Retina (tissue), 1 donor: ENCODE measurements around the gene WDR27.
"Not testable (repeated sequence)": the region's sequence is repeated elsewhere in the genome, so short reads cannot be mapped to it uniquely, and the experiment has no call there.

Experiments used
- DNase-seq: peaks from one replicate; pipeline ENCODE4 v3.0.0-alpha.2; 2016

WDR27 gene

GRCh38 chr6:169638915-169639314, 62.9 kb downstream of the WDR27 start:
- no peak for DNase-seq

- DNase-seq: no peak
Measured at GRCh38 chr6:169638388-169638787, 63.4 kb downstream of the WDR27 start.

- no peak for DNase-seq
Measured at GRCh38 chr6:169635345-169635744, 66.5 kb downstream of the WDR27 start.

GRCh38 chr6:169632841-169633240, 69.0 kb downstream of the WDR27 start:
- DNase-seq: no peak

- no peak for DNase-seq
Measured at GRCh38 chr6:169629256-169629655, 72.6 kb downstream of the WDR27 start.

GRCh38 chr6:169627736-169628607, 73.9 kb downstream of the WDR27 start:
- no peak for DNase-seq

- no peak for DNase-seq
Measured at GRCh38 chr6:169626649-169627048, 75.2 kb downstream of the WDR27 start.

- DNase-seq: no peak
Measured at GRCh38 chr6:169626169-169626568, 75.7 kb downstream of the WDR27 start.

- no peak for DNase-seq
Measured at GRCh38 chr6:169625376-169625775, 76.5 kb downstream of the WDR27 start.

- DNase-seq: no peak
Measured at GRCh38 chr6:169624785-169625184, 77.0 kb downstream of the WDR27 start.

GRCh38 chr6:169623975-169624374, 77.9 kb downstream of the WDR27 start:
- DNase-seq: no peak

GRCh38 chr6:169623343-169623742, 78.5 kb downstream of the WDR27 start:
- DNase-seq: no peak

GRCh38 chr6:169622618-169623017, 79.2 kb downstream of the WDR27 start:
- no peak for DNase-seq

- DNase-seq: no peak
Measured at GRCh38 chr6:169621311-169621710, 80.5 kb downstream of the WDR27 start.

GRCh38 chr6:169620171-169621130, 81.4 kb downstream of the WDR27 start:
- DNase-seq: no peak

- no peak for DNase-seq
Measured at GRCh38 chr6:169619650-169620049, 82.2 kb downstream of the WDR27 start.

- no peak for DNase-seq
Measured at GRCh38 chr6:169618526-169619490, 83.0 kb downstream of the WDR27 start.

- no peak for DNase-seq
Measured at GRCh38 chr6:169617562-169617961, 84.3 kb downstream of the WDR27 start.

GRCh38 chr6:169608609-169609008, 93.2 kb downstream of the WDR27 start:
- not testable (repeated sequence) for DNase-seq

- no peak for DNase-seq
Measured at GRCh38 chr6:169604076-169604475, 97.8 kb downstream of the WDR27 start.

GRCh38 chr6:169601129-169601528, 100.7 kb downstream of the WDR27 start:
- not testable (repeated sequence) for DNase-seq

GRCh38 chr6:169592558-169592957, 109.3 kb downstream of the WDR27 start:
- DNase-seq: no peak
